Gastroesophageal sphincter (tissue), 4 donors: ENCODE data around the gene SDF2L1. TPM values are rescaled to one million over a fixed set of nuclear protein-coding genes. Genes with fewer than 3 reads are reported as not detected.

ENCODE experiments used
- ATAC-seq: fragments of 150-250 bp; one replicate; pipeline ENCODE4 v1.9.1; 2016; ENCODE audit warnings: mild to moderate bottlenecking, moderate library complexity
- H3K27ac ChIP-seq, 4 donors: fragments of 200-600 bp; sonication (generic) in 3 of 4; 1 replicate in 3 of 4; 2 replicates in 1 of 4; pipeline ENCODE4 v1.5.1; 2016 to 2019
- H3K27me3 ChIP-seq: fragments of 200-600 bp; sonication (generic); one replicate; pipeline ENCODE4 v1.5.1; 2019
- H3K36me3 ChIP-seq, 2 donors: fragments of 200-600 bp; sonication (generic); one replicate each; pipeline ENCODE4 v1.5.1; 2019; ENCODE audit warnings: control low read depth in 1 of 2
- H3K4me1 ChIP-seq, 3 donors: fragments of 200-600 bp; sonication (generic); 1 replicate in 2 of 3; 2 replicates in 1 of 3; pipeline ENCODE4 v1.5.1; 2016 to 2019; ENCODE audit warnings: control low read depth in 2 of 3
- H3K4me3 ChIP-seq, 2 donors: fragments of 200-600 bp; sonication (generic); one replicate each; pipeline ENCODE4 v1.5.1; 2019; ENCODE audit warnings: mild to moderate bottlenecking in 1 of 2, moderate library complexity in 1 of 2
- H3K9me3 ChIP-seq, 3 donors: fragments of 200-600 bp; sonication (generic); one replicate each; pipeline ENCODE4 v1.5.1; 2017 to 2019; ENCODE audit warnings: control low read depth in 2 of 3
- CTCF ChIP-seq, 4 experiments: fragments of 200-600 bp in 2 of 4; fragments of 450-650 bp in 2 of 4; sonication (generic) in 1 of 4; IDR thresholded peaks; one replicate each; pipeline ENCODE4 v1.5.1; 2017 to 2019; ENCODE audit warnings: antibody characterized with exemption in 4 of 4, mild to moderate bottlenecking in 2 of 4, moderate library complexity in 2 of 4
- EP300 ChIP-seq: sonication (generic); formaldehyde crosslinking; IDR thresholded peaks from one replicate; pipeline ENCODE4 v1.6.1; 2017; ENCODE audit warnings: antibody characterized with exemption, mild to moderate bottlenecking
- POLR2A ChIP-seq, 2 donors: fragments of 450-650 bp; IDR thresholded peaks; one replicate each; pipeline ENCODE4 v1.6.1; 2017; ENCODE audit warnings: antibody characterized with exemption in 2 of 2, mild to moderate bottlenecking in 2 of 2, moderate library complexity in 1 of 2
- POLR2AphosphoS5 ChIP-seq: sonication (generic); formaldehyde crosslinking; IDR thresholded peaks from one replicate; pipeline ENCODE4 v1.6.1; 2017; ENCODE audit warnings: antibody characterized with exemption
- WGBS, 2 donors: methylation state at CpG; one replicate each; pipeline ENCODE4 v1.1.5; 2018; ENCODE audit warnings: low coverage in 1 of 2; 5-methylcytosine and 5-hydroxymethylcytosine counted together
- total RNA-seq, 4 donors: library from RNA; depleted of rRNA; stranded (reverse); fragments of >200 nt; gene quantifications; one replicate each; pipeline ENCODE4 v1.1.0, GENCODE V29; 2016

SDF2L1 gene
- total RNA-seq, 4 donors from 2014 or later: 20.7 to 44.1 (median 30.5) TPM

- H3K4me1 ChIP-seq: peaks cover 0 to 12% (median 0%) of the 10 kb centered on the region in 3 donors
- H3K27me3 ChIP-seq: no peaks in the 10 kb centered on the region
- ATAC-seq: no peak
- no peaks in the 10 kb centered on the region for H3K9me3 ChIP-seq
- TF ChIP-seq POLR2AphosphoS5: no peak
- WGBS, 2 donors: 93% methylated on average over 3 of the region's 8 CpGs; no CpG with 5 or more reads in 1 of the 2 donors
- no peak overlapping the region for H3K4me3 ChIP-seq
- H3K27ac ChIP-seq: no peak overlapping the region
- H3K36me3 ChIP-seq: peaks cover 0 to 97% of the 10 kb centered on the region in 2 donors
Observed at GRCh38 chr22:21686193-21686608, 44.1 kb downstream of the SDF2L1 start.

- no peak for ATAC-seq
- peaks cover 0 to 12% (median 0%) of the 10 kb centered on the region in 3 donors for H3K4me1 ChIP-seq
- WGBS, 2 donors: 100% methylated on average over 4 to 5 of the region's 23 CpGs
- no peak overlapping the region for H3K4me3 ChIP-seq
- TF ChIP-seq CTCF (IDR thresholded peaks at IDR 0.05): no peak
- TF ChIP-seq POLR2A (IDR thresholded peaks at IDR 0.05): no peak
- no peak for TF ChIP-seq EP300
- no peak for TF ChIP-seq POLR2AphosphoS5
- H3K27ac ChIP-seq: no peak overlapping the region
- peaks cover 0 to 97% of the 10 kb centered on the region in 2 donors for H3K36me3 ChIP-seq
- no peaks in the 10 kb centered on the region for H3K27me3 ChIP-seq
- no peaks in the 10 kb centered on the region for H3K9me3 ChIP-seq
Observed at GRCh38 chr22:21686634-21687393, 44.7 kb downstream of the SDF2L1 start.

- Histone ChIP-seq H3K4me1 (peaks cover 0 to 12% (median 0%) of the 10 kb centered on the region in 3 donors), H3K9me3 (no peaks in the 10 kb centered on the region), H3K27ac (no peak overlapping the region), H3K27me3 (no peaks in the 10 kb centered on the region), H3K36me3 (peaks cover 0 to 95% of the 10 kb centered on the region in 2 donors), H3K4me3 (no peak overlapping the region)
- TF ChIP-seq CTCF (IDR thresholded peaks at IDR 0.05) (no peak), EP300 (no peak), POLR2AphosphoS5 (no peak), POLR2A (IDR thresholded peaks at IDR 0.05) (no peak)
- WGBS, 2 donors: 100% methylated on average over 1 of the region's 11 CpGs; no CpG with 5 or more reads in 1 of the 2 donors
- ATAC-seq: no peak
Observed at GRCh38 chr22:21687685-21688259, 45.7 kb downstream of the SDF2L1 start.

GRCh38 chr22:21688341-21688705 lies 46.2 kb downstream of the SDF2L1 start:
- no CpG with 5 or more reads among the region's 6 CpGs for WGBS, 2 donors
- Histone ChIP-seq H3K9me3 (no peaks in the 10 kb centered on the region), H3K36me3 (peaks cover 0 to 95% of the 10 kb centered on the region in 2 donors), H3K4me3 (no peak overlapping the region), H3K4me1 (peaks cover 0 to 12% (median 0%) of the 10 kb centered on the region in 3 donors), H3K27ac (peak overlapping the region in 1 of 4 donors; percentile 10), H3K27me3 (no peaks in the 10 kb centered on the region)
- TF ChIP-seq EP300: no peak
- no peak for TF ChIP-seq POLR2AphosphoS5
- no peak for TF ChIP-seq CTCF (IDR thresholded peaks at IDR 0.05)
- no peak for ATAC-seq

GRCh38 chr22:21688706-21689381 lies 46.7 kb downstream of the SDF2L1 start:
- Histone ChIP-seq H3K4me3 (no peak overlapping the region), H3K36me3 (peaks cover 0 to 95% of the 10 kb centered on the region in 2 donors), H3K4me1 (peaks cover 0 to 12% (median 0%) of the 10 kb centered on the region in 3 donors), H3K27ac (no peak overlapping the region), H3K9me3 (no peaks in the 10 kb centered on the region), H3K27me3 (no peaks in the 10 kb centered on the region)
- no peak for TF ChIP-seq CTCF (IDR thresholded peaks at IDR 0.05)
- TF ChIP-seq EP300: no peak
- TF ChIP-seq POLR2AphosphoS5: no peak
- no peak for TF ChIP-seq POLR2A (IDR thresholded peaks at IDR 0.05)
- ATAC-seq: no peak
- 88% methylated on average over 6 of the region's 20 CpGs; no CpG with 5 or more reads in 1 of the 2 donors for WGBS, 2 donors
